Measurements from ENCODE around the gene ALKBH6.

ALKBH6 gene

DNA sequence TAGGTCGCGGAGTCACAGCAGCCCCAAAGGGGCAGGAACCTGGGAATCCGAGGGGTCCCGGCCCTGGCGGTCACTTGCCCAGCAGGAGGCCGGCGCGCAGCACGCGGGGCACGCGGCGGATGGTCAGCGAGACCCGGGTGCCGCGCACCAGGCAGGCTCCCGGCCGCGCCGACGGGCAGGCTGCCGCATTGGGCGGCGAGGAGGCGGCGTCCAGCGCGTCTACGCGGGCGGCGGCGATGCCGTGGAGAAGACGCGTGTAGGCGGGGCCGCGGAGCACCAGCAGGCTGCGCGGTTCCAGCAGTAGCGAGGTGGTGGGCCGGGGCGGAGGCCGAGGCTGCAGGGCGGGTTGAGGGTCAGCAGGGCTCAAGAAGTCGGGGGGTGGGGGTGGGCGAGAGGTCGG, 4.8 kb downstream of the ALKBH6 start:
- TF ChIP-seq, protein P1, sequence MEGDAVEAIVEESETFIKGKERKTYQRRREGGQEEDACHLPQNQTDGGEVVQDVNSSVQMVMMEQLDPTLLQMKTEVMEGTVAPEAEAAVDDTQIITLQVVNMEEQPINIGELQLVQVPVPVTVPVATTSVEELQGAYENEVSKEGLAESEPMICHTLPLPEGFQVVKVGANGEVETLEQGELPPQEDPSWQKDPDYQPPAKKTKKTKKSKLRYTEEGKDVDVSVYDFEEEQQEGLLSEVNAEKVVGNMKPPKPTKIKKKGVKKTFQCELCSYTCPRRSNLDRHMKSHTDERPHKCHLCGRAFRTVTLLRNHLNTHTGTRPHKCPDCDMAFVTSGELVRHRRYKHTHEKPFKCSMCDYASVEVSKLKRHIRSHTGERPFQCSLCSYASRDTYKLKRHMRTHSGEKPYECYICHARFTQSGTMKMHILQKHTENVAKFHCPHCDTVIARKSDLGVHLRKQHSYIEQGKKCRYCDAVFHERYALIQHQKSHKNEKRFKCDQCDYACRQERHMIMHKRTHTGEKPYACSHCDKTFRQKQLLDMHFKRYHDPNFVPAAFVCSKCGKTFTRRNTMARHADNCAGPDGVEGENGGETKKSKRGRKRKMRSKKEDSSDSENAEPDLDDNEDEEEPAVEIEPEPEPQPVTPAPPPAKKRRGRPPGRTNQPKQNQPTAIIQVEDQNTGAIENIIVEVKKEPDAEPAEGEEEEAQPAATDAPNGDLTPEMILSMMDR (IDR thresholded peaks at IDR 0.05; ENCODE audit: borderline replicate concordance, extremely low read depth, low read length, poor library complexity, severe bottlenecking) = no peak
- TF ChIP-seq EZH2 (IDR thresholded peaks at IDR 0.05; ENCODE audit: borderline replicate concordance, low read depth, low read length, severe bottlenecking) = no peak
- no peak for DNase-seq
- H3K4me3 ChIP-seq (ENCODE audit: low read depth in 1 of 2, low read length in 2 of 2) = no peak overlapping the region
- no peaks in the 10 kb centered on the region for H3K27me3 ChIP-seq (ENCODE audit: insufficient read depth, low read length, poor library complexity)
- no peak overlapping the region for H3K4me2 ChIP-seq (ENCODE audit: insufficient read depth, low read length)
- H3K9ac ChIP-seq (ENCODE audit: low read depth, low read length) = no peak overlapping the region
- peaks cover 13% of the 10 kb centered on the region for H3K79me2 ChIP-seq (ENCODE audit: insufficient read depth, low read length)
- no peaks in the 10 kb centered on the region for H3K9me3 ChIP-seq (ENCODE audit: insufficient read depth, low read length, severe bottlenecking)
- ATAC-seq (ENCODE audit: insufficient read depth, low read depth) = no peak
- no peaks in the 10 kb centered on the region for H3K36me3 ChIP-seq (ENCODE audit: insufficient read depth, low read length)
- H3K4me1 ChIP-seq (ENCODE audit: insufficient read depth, low read length) = peaks cover 14% of the 10 kb centered on the region
- H2AFZ ChIP-seq (ENCODE audit: low read depth, low read length) = no peak overlapping the region
- H3K27ac ChIP-seq (ENCODE audit: low read length) = no peak overlapping the region
- H4K20me1 ChIP-seq (ENCODE audit: insufficient read depth, low read length) = no peaks in the 10 kb centered on the region

DNA sequence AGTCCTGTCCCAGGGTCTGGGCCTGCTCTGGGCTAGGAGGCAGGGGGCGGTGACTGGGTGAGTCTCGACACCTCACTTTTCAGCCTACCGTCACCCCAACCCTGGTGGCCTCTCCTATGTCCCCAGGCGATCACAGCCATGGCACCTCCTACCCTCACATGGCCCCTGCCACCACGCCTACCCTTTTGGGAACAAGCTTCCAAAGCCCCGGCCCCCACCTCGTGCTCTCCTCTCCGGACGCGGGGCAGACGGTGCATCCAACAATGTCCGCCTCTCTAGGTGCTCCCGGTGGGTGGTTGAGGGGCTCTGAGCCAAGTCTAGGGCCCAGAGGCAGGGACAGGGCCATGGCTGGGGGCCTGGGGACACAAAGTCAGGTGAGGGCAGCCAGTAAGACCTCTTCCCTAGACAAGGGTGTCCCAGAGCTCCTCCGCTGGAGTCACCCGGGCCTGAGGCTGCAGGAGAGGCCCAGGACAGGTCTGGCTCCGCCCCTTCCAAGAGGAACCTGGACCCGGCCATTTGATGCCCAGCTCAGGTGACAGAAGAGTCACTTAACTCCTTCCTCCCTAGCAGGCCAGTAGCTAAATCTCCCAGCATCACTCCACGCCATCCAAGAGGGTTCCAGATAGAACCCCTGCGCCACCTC, 5.6 kb downstream of the ALKBH6 start, which contains the start of gene SYNE4:
Gene SYNE4, minus strand, starts transcription at position 478 of the 643 bp plus-strand sequence. Its CDS starts 132 bp downstream, at position 346.
- H3K79me2 ChIP-seq (ENCODE audit: insufficient read depth, low read length) = peaks cover 8% of the 10 kb centered on the region
- ATAC-seq (ENCODE audit: insufficient read depth, low read depth) (no peak), DNase-seq (no peak)
- TF ChIP-seq, protein P1 (IDR thresholded peaks at IDR 0.05; ENCODE audit: borderline replicate concordance, extremely low read depth, low read length, poor library complexity, severe bottlenecking) = no peak
- no peak for TF ChIP-seq EZH2 (IDR thresholded peaks at IDR 0.05; ENCODE audit: borderline replicate concordance, low read depth, low read length, severe bottlenecking)
- H3K4me1 ChIP-seq (ENCODE audit: insufficient read depth, low read length) = peaks cover 10% of the 10 kb centered on the region
- no peak within 1 kb of the TSS for H3K4me2 ChIP-seq (ENCODE audit: insufficient read depth, low read length)
- no peak within 1 kb of the TSS for H2AFZ ChIP-seq (ENCODE audit: low read depth, low read length)
- H3K9me3 ChIP-seq (ENCODE audit: insufficient read depth, low read length, severe bottlenecking) = no peaks in the 10 kb centered on the region
- no peak within 1 kb of the TSS for H3K4me3 ChIP-seq (ENCODE audit: low read depth in 1 of 2, low read length in 2 of 2)
- H4K20me1 ChIP-seq (ENCODE audit: insufficient read depth, low read length) = no peaks in the 10 kb centered on the region
- no peak within 1 kb of the TSS for H3K9ac ChIP-seq (ENCODE audit: low read depth, low read length)
- no peaks in the 10 kb centered on the region for H3K27me3 ChIP-seq (ENCODE audit: insufficient read depth, low read length, poor library complexity)
- no peaks in the 10 kb centered on the region for H3K36me3 ChIP-seq (ENCODE audit: insufficient read depth, low read length)
- no peak within 1 kb of the TSS for H3K27ac ChIP-seq (ENCODE audit: low read length)

DNA sequence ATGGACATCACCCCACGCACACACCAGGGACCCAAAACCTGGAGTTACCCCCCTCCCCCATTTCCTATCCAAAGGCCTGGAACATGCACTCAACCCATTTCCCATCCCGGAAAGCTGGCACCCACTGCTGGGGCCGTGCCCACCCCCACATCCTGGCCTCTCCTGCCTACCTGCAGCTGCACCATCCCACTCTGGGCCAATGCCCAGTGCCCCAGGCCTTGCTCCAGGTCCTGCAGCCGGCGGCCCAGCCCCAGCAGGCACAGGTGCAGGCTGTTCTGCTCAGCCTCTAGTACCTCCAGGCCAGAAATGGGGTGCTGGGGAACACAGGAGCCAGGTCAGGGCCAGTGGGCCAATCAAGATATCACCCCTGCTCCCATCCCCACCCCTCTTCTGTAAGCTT, 7.1 kb downstream of the ALKBH6 start:
- TF ChIP-seq EZH2 (IDR thresholded peaks at IDR 0.05; ENCODE audit: borderline replicate concordance, low read depth, low read length, severe bottlenecking) = no peak
- TF ChIP-seq, protein P1 (IDR thresholded peaks at IDR 0.05; ENCODE audit: borderline replicate concordance, extremely low read depth, low read length, poor library complexity, severe bottlenecking) = no peak
- no peaks in the 10 kb centered on the region for H3K9me3 ChIP-seq (ENCODE audit: insufficient read depth, low read length, severe bottlenecking)
- no peak overlapping the region for H3K4me2 ChIP-seq (ENCODE audit: insufficient read depth, low read length)
- H3K79me2 ChIP-seq (ENCODE audit: insufficient read depth, low read length) = no peaks in the 10 kb centered on the region
- no peak overlapping the region for H3K27ac ChIP-seq (ENCODE audit: low read length)
- no peaks in the 10 kb centered on the region for H3K4me1 ChIP-seq (ENCODE audit: insufficient read depth, low read length)
- no peaks in the 10 kb centered on the region for H3K36me3 ChIP-seq (ENCODE audit: insufficient read depth, low read length)
- H3K27me3 ChIP-seq (ENCODE audit: insufficient read depth, low read length, poor library complexity) = no peaks in the 10 kb centered on the region
- H3K4me3 ChIP-seq (ENCODE audit: low read depth in 1 of 2, low read length in 2 of 2) = no peak overlapping the region
- ATAC-seq (ENCODE audit: insufficient read depth, low read depth) = no peak
- DNase-seq = no peak
- H3K9ac ChIP-seq (ENCODE audit: low read depth, low read length) = no peak overlapping the region
- H4K20me1 ChIP-seq (ENCODE audit: insufficient read depth, low read length) = peaks cover 3% of the 10 kb centered on the region; the same call in 1 of the 2 replicates
- H2AFZ ChIP-seq (ENCODE audit: low read depth, low read length) = no peak overlapping the region
